Activated CD4-positive, alpha-beta T cell treated with anti-CD3 and anti-CD28 coated beads, Interleukin-2, amount 50 U/mL, for 1 hour (primary cell): ENCODE measurements around the gene ASB15.
"Not testable (repeated sequence)": the region's sequence is repeated elsewhere in the genome, so short reads cannot be mapped to it uniquely, and the experiment has no call there.

Experiments
- DNase-seq: peaks from one replicate; pipeline ENCODE4 v3.0.0-alpha.2; 2020

The ASB15 gene

GRCh38 chr7:123599766-123600165, 1.9 kb upstream of the ASB15 start:
- no peak for DNase-seq

DNA sequence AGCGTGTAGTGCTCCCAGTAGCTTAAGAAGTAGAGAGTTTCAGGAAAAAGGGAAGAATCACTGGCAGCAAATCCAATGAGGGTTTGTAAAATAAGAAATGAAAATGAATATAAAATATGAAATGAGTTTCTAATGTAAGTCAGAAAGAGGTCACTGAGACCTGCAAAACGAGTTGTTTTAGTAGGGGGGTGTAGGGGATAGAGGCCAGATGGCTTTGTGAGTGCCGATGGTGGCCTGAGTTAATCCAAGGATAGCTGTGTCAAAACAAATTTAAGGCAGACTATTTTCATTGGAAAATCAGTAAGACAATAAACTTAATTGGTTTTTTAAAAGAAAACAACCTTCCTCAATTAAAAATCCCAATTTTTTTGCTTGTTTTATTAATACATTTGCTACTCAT, 745 bp upstream of the ASB15 start:
- DNase-seq: no peak

DNA sequence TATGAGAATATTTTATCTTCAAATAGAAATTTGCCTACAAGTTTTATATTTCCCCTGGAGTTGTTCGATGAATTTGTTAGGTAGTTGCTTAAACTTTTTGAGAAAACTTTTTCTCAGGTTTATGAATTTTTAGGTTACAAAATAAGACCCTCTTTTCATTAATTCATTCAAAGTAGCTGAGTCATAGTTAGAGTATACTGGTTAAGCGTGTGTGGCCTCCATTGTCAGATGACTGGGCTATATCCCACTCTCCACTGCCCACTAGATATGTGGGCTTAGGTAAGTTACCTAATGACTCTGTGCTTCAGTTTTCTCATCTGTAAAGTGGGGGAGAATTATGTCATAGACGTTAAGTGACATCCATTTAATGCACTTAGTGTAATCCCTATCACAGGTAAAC, 1.0 kb downstream of the ASB15 start:
- DNase-seq: no peak

- DNase-seq: no peak
These were observed 3.1 kb downstream of the ASB15 start for GRCh38 chr7:123604739-123605138.

DNA sequence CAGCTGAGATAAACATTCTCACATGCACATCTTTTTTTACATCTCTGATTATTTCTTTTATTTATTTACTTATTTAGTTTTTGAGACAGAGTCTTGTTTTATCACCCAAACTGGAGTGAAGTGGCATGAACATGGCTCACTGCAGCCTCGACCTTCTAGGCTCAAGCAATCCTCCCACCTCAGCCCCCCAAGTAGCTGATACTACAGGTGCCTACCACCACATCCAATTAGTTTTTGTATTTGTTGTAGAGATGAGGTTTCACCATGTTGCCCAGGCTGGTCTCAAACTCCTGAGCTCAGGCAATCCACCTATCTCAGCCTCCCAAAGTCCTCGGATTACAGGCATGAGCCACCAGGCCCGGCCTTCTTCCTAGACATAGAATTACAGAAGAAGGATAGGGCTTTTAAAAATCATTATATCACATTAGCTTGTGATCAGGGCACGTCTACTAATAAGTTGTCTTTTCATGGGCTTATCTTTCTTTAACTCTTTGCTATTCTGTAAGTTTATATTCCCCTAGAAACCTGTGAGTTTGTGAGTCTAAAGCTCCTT, 5.9 kb downstream of the ASB15 start:
- DNase-seq: no peak

- no peak for DNase-seq
These were observed 7.6 kb downstream of the ASB15 start for GRCh38 chr7:123608991-123609882.

GRCh38 chr7:123609883-123610239, 8.2 kb downstream of the ASB15 start:
- DNase-seq: no peak

DNA sequence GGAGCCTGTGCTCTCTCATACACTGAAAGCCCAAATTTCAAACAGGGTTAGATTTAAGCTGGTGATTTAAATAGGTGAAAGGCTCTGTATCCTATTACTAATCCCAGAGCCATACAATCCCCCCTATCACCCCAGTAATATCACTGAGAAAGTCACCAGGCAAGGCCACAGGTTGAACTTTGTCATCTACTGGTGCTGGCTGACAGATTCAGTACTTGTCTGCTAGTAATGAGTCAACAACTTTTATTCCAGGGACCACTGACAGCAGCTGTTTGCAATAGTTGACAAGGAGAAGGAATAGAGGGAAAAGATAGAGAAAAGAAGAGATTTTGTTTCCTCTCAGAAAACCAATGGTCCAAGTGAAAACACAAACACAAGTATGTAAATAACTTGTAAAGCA, 10.4 kb downstream of the ASB15 start:
- no peak for DNase-seq

- DNase-seq: no peak
These were observed 13.7 kb downstream of the ASB15 start for GRCh38 chr7:123615344-123615743.

DNA sequence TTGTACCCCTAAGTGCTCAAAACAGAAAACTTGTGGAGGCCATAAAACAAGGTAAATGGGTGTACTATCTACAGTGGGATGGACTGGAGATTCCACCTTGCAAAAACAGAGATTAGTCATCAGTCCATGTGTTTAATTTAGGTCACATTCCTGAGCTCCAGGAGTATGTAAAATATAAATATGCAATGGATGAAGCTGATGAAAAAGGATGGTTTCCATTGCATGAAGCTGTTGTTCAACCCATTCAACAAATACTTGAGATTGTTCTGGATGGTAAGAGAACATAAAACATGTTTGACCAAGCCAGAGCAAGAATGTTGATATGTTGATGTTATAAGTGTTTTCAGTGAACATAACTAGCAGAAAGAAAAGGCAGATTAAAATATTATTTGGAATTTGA, 14.6 kb downstream of the ASB15 start:
- DNase-seq: no peak

- DNase-seq: no peak
These were observed 20.1 kb downstream of the ASB15 start for GRCh38 chr7:123621707-123622106.

DNA sequence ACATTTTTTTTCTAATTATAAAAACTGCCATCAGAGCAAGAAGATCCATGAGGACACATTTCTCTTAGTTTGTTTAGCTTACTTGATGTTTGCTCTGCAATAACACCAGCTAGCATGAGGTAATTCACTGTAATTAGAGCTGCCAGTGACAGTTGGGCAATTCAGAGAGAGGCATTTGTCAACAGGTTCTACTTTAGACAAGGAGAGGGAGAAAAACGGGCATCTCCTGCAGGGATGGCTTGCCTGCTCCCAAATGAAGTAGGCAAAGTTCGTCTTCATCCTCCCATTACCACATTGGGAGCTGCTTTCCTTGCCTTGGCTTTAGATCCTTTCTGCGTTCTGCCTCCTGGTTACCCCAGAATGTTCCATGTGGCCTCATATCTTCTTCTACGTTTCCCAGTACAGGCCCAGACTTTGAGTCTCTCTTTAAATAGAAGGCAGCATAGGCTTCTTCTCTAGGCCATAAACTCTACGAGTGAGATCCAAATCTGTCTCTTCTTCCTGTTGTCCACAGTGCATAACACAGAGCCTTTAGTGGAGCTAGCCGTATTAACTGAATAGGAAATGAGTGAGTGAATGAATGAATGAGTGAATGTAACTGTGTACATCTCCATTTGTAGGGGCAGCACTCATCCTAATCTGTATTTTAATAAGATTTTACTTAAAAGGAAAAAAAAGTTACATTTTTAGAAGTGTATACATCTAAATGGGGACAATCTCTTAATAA, 21.2 kb downstream of the ASB15 start:
- no peak for DNase-seq

DNA sequence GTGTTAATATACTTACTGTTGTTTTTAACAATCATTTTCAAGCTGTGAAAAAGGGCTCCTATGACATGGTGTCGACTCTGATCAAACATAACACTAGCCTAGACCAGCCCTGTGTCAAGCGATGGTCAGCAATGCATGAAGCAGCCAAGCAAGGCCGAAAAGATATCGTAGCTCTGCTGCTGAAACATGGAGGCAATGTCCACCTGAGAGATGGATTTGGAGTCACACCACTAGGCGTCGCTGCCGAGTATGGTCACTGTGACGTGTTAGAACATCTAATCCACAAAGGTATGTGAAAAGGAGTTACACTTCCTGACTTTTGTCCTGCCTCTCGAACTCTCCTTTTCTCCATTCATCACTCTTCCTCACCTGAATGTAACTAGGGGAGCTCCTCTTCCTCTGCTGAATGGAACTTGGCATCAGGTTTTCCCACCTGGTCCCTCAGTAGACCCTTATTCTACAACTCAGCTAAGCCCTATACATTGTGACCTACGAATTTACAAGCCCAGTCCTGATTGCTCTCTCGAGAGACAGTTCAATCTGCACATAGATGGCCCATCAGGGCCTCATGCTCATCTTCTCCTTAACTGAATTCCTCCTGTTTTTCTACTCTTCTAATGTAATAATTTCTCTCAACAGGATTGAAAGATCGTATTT, 23.0 kb downstream of the ASB15 start:
- peak; percentile 52 for DNase-seq

DNA sequence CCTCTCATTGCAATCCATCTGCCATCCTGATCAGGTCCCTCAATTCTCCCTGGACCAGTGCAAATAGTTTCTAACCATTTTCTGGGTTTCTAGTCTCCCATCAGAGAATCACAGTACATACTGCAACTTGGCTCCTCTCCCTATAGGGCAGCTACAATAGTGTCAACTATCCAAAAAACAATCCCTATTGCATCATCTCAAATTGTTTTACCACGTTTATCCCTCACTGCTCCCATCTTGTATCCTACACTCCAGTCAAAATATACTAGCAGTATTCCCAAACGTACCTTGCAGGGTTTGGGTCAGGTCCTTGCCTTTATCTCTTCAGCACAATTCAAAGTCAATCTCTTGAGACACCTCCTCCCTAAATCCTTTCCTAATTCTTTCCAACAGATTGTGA, 23.6 kb downstream of the ASB15 start:
- DNase-seq: no peak

DNA sequence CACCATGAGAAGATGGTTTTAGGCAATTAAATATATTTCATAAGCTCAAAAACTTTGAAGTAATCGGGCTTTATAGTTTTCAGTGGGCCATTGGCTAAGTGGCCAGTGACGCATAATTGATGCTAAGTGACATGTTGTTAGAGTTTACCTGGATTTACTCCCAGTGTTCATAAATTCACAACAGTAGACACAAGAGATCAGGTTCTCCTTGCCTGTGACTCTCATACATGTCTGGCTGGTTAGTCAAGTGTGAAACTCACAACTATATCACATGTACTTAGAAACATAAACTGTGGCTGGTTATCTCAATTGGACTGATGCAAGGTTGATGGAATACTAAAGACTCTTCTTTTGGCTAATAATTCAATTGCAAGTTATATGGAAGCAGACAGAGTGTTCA, 26.2 kb downstream of the ASB15 start:
- DNase-seq: no peak

GRCh38 chr7:123628829-123629228, 27.2 kb downstream of the ASB15 start:
- DNase-seq: no peak

- no peak for DNase-seq
These were observed 27.7 kb downstream of the ASB15 start for GRCh38 chr7:123629281-123629680.

DNA sequence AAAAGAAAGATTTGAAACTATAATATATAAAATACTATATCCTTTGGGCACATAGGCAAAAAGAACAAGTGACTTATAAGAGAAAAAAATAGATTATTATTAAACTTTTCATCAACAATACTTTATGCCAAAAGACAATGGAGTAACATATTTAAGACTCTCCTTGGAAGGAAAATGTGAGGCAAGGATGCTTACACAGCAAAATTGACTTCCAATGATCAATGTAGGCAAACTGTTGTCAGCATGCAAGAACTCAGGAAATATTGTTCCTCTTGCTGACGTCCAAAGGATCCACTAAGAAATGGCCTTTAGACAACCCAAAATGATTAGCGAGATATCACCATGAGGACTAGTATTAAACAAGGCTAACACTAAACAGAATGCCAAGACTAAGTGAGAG, 31.2 kb downstream of the ASB15 start:
- DNase-seq: no peak

DNA sequence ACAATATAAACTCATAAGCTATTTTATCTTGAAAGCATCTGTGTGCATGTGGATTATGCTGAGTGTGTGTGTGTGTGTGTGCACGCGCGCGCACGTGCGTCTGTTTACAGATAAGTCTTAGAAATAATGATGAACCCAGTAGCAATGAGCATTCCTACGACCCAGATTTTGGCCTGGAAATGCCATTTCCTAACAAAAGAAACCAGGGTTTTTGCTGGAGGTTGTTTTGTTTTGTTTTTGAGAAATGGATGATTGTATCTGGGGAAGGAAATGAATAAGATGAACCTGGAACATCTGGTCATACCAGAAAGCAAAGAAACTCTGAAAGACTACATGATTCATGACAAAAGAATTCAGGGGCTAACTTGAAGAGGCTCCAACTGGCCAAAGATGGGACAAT, 31.9 kb downstream of the ASB15 start:
- DNase-seq: no peak

- not testable (repeated sequence) for DNase-seq
These were observed 32.5 kb downstream of the ASB15 start for GRCh38 chr7:123634011-123634573.

GRCh38 chr7:123635551-123636359, 34.1 kb downstream of the ASB15 start:
- DNase-seq: no peak

DNA sequence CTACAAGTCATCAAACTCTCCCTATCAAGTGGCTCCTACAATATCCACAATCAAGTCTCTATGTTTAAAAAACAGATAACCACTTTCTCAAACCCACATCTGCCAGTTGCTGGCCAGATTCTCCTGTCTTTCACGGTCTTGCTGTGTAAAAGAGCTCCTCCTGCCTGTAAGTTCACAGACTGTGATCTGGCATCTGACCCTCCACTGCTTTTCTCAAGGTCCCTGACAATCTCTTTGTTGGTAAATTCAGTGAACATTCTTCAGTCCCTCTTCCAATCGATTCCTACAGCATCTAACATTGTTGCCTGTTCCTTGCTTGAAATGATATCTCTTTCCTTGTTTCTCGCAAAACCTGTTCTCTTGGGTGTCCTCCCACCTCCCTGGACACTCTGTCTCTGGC, 35.6 kb downstream of the ASB15 start:
- no peak for DNase-seq
